HG03039 (cell line): ENCODE data around the gene PSORS1C1.
"Not testable (repeated sequence)": the region's sequence is repeated elsewhere in the genome, so short reads cannot be mapped to it uniquely, and the experiment has no call there.

ENCODE experiments used
- ATAC-seq: cut with Tn5 transposase; IDR thresholded peaks from one replicate; pipeline ENCODE4 v1.9.1; 2021; ENCODE audit warnings: mild to moderate bottlenecking, moderate library complexity; ENCODE audit not compliant: unreplicated experiment

Gene PSORS1C1

GRCh38 chr6:31157513-31158139 lies 43.0 kb downstream of the PSORS1C1 start, which contains the start of gene CCHCR1:
TSS of gene CCHCR1 (minus strand) at chr6:31157802. CDS start at chr6:31157600, 202 bp downstream.
- no peak for ATAC-seq

GRCh38 chr6:31158140-31158862 lies 43.7 kb downstream of the PSORS1C1 start, which contains the start of gene TCF19:
TSS of gene TCF19 (plus strand) at chr6:31158589. CDS start at chr6:31159470, 881 bp downstream.
- peak; percentile 75 for ATAC-seq

- no peak for ATAC-seq
Measured at GRCh38 chr6:31158863-31159855, 44.6 kb downstream of the PSORS1C1 start.

DNA sequence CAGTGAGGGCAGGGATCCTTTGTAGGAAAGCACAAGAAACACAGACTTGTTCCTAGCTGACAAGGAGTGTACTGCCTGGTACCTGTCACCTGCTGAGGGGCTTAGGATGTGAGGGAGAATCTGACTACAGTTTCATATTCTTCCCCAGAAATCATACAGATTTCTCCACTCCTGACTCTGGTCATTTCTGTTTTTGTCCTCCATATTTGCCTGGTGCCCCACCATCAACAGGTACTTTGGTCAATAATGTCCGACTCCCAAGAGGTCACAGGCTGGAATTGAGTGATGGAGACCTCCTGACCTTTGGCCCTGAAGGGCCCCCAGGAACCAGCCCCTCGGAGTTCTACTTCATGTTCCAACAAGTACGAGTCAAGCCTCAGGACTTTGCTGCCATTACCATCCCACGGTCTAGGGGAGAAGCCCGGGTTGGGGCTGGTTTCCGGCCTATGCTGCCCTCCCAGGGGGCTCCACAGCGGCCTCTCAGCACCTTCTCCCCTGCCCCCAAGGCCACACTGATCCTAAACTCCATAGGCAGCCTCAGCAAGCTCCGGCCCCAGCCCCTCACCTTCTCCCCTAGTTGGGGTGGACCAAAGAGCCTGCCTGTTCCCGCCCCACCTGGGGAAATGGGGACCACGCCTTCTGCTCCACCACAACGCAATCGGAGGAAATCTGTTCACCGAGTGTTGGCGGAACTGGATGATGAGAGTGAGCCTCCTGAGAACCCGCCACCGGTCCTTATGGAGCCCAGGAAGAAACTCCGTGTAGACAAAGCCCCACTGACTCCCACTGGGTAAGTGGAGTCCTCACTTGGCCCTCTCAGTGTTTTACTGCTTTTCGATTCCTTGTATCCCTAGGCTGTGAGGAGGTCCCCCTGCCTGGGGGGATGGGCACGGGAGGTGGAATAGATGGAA lies 46.9 kb downstream of the PSORS1C1 start:
- ATAC-seq = no peak

- no peak for ATAC-seq
Measured at GRCh38 chr6:31162463-31163165, 48.0 kb downstream of the PSORS1C1 start.

DNA sequence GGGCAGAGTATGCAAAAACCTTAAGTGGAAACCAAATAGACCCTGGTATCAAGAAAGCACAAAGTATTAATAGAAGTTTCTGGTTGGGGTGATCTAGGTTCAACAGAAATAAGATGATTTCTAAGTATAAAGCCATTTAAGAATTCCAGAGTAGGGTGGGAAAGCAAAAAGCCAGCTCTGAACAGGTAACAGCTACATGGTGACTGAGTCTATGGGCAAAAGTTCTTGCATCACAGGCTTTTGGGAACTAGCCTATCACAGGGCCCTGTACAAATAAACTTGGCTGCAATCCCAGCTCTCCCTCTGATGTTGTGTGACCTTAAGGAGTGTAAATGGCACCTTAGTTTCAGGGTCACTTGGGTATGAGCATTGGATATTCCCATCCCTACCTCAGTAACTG lies 49.3 kb downstream of the PSORS1C1 start:
- no peak for ATAC-seq

GRCh38 chr6:31164475-31165063 lies 50.0 kb downstream of the PSORS1C1 start:
- ATAC-seq = not testable (repeated sequence)

- ATAC-seq = peak; percentile 46
Measured at GRCh38 chr6:31165064-31165832, 50.6 kb downstream of the PSORS1C1 start.

DNA sequence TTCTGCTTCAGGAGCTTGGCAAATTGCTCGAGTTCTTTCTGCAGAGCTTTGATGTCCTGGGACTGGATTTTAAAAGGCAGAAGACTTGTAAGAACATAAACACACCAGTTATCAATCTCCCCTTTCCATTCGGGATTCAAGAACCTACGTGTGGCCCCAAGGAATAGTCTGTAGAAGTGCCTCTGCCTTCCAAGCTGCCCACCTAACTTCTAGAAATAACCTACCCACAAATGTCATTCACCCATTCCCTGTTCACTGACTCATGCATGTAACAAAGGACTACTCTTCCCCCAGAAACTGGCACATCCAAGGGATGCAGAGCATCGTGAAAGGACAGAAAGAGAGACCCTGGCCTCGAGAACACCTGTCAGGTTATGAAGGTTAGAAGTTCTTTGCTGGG lies 51.4 kb downstream of the PSORS1C1 start:
- ATAC-seq = no peak

GRCh38 chr6:31168606-31169005 lies 54.0 kb downstream of the PSORS1C1 start:
- ATAC-seq = no peak

- no peak for ATAC-seq
Measured at GRCh38 chr6:31169123-31169857, 54.7 kb downstream of the PSORS1C1 start.

- not testable (repeated sequence) for ATAC-seq
Measured at GRCh38 chr6:31169858-31170599, 55.4 kb downstream of the PSORS1C1 start.

GRCh38 chr6:31170600-31170881 lies 55.9 kb downstream of the PSORS1C1 start, which contains the start of gene POU5F1:
TSS of gene POU5F1 (minus strand) at chr6:31170682. CDS start at chr6:31170620, 62 bp downstream.
- ATAC-seq = no peak

DNA sequence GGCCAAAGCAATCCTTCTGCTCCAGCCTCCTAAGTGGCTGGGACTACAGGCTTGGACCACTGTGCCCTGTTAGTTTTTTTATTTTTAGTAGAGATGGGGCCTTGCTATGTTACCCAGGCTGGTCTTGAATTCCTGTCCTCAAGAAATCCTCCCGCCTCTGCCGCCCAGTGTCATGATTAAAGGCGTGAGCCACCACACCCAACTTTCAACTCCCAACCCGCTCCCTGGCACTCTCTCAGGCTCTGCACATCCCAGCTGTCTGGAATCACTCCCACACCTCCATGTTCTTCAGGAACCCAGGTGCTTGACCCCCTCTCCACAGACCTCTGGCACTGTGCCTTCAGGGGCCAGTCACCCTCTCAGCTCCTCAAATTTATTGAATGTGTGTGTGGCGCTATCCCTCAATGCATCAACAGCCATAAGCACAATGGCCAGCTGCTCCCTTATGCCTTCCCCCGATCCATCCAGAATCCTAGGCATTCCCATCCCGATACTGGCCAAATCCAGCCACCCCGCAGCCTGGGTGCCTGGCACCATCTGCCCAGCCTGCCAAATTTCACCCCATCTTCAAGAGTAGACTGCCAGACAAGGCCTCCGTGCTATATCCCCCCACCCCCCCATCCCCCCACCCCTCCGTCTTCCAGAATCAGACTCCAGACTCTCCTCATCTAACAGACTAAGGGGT lies 56.5 kb downstream of the PSORS1C1 start:
- no peak for ATAC-seq

DNA sequence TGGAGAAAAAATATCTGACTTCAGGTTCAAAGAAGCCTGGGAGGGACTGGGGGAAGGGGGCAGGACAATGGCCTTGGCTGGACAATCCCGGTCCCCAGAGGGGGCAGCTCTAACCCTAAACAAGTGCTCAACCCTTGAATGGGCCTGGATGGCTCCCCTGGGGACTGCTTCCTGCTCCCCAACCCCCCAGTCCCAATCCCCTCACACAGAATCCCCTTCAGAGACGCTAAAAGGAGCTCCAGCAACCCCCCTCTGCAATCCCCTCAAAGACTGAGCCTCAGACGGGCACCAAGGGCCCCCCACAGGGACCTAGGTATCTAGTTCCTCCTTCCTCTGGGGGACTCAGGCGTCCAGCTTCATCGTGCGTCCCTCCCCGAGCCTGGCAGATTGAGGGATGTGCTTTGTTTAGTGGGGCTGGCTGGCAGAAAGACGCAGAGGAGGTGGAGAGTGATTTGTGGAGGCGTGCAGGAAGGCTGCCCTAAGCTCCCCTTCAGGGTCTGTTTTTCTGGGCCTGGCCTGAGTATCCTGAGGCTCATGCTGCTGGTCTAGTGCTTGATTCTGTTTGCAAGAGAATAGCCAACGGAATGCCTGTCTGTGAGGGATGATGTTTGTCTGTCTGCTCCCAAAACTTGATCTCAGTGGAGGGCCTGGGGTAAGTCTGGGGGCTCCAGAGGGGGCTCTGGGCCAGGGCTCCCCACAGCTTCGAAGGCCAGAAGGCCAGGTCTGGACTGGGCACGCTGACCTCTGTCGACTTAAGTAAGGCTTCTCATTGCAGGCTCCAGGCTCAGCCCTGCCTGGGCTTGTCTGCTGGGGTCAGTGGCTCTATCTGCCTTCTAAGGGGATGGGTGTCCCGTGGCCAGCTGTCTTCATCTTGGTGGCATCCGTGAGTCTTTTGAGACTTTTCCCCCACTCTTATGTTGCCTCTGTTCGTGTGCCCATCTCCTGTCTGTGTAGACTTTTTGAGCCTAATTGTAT lies 57.6 kb downstream of the PSORS1C1 start:
- ATAC-seq = no peak
